Measurements from ENCODE around the gene ANKFY1.

GRCh38 chr17:4188076-4188475 lies 75.7 kb downstream of the ANKFY1 start:
- TF ChIP-seq, protein P1, sequence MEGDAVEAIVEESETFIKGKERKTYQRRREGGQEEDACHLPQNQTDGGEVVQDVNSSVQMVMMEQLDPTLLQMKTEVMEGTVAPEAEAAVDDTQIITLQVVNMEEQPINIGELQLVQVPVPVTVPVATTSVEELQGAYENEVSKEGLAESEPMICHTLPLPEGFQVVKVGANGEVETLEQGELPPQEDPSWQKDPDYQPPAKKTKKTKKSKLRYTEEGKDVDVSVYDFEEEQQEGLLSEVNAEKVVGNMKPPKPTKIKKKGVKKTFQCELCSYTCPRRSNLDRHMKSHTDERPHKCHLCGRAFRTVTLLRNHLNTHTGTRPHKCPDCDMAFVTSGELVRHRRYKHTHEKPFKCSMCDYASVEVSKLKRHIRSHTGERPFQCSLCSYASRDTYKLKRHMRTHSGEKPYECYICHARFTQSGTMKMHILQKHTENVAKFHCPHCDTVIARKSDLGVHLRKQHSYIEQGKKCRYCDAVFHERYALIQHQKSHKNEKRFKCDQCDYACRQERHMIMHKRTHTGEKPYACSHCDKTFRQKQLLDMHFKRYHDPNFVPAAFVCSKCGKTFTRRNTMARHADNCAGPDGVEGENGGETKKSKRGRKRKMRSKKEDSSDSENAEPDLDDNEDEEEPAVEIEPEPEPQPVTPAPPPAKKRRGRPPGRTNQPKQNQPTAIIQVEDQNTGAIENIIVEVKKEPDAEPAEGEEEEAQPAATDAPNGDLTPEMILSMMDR (IDR thresholded peaks at IDR 0.05), result no peak
- no peak for TF ChIP-seq POLR2A (IDR thresholded peaks at IDR 0.05)
